ENCODE results near the gene PHF20.
"Not testable (repeated sequence)": the region's sequence is repeated elsewhere in the genome, so short reads cannot be mapped to it uniquely, and the experiment has no call there.

The PHF20 gene

DNA sequence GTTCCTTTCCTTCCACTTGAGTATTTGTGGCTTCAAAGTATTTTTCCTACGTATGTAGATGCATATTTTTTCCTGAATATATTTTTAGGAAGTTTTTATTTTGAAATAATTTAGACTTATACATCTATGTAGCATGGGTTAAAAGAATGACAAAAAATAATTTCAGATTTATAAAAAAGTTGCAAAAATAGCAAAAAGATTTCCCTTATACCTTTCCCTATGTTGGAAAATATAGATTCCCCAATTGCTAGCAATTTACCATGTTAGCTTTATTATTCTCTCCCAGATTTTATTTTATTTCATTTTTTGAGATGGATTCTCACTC lies 112.7 kb downstream of the PHF20 start:
- no peak for DNase-seq (ENCODE audit: low read depth in 2 of 2)

DNA sequence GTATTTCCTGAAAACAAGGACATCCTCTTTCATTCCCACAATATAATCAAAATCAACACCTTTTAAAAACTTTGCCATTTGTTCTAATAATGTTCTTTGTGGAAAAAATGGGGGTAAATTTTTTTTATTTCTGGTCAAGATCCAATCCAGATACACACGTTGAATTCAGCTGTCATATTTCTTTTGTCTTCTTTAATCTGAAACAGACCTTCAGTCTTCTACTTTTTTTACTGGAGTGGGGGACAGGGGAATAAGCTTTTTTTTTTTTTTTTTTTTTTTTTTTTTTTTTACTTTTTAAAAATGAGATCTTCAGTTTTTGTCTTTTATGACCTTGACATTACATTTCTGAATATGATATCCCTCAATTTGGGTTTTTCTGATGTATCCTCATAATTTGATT lies 113.4 kb downstream of the PHF20 start:
- no peak for DNase-seq (ENCODE audit: low read depth in 2 of 2)

DNA sequence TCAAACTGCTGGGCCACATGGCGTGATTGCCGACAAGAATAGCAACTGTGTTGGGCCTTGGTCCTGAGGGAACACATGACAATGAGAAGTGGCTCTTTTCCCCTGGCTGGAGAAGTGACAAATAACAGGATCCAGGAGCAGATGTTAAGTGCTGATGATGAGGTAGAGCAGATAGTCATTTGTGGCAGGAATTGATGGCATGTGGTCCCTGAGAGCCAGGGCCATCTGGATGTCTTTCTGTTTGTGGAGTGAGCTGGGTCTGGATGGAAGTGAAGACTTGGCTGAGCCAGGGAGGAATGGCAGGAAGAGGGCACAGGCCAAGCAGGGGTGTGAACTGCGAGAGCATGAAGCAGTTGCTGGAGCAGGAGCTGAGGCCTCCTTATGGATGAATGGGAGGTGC lies 114.7 kb downstream of the PHF20 start:
- DNase-seq (ENCODE audit: low read depth in 2 of 2), result no peak

DNA sequence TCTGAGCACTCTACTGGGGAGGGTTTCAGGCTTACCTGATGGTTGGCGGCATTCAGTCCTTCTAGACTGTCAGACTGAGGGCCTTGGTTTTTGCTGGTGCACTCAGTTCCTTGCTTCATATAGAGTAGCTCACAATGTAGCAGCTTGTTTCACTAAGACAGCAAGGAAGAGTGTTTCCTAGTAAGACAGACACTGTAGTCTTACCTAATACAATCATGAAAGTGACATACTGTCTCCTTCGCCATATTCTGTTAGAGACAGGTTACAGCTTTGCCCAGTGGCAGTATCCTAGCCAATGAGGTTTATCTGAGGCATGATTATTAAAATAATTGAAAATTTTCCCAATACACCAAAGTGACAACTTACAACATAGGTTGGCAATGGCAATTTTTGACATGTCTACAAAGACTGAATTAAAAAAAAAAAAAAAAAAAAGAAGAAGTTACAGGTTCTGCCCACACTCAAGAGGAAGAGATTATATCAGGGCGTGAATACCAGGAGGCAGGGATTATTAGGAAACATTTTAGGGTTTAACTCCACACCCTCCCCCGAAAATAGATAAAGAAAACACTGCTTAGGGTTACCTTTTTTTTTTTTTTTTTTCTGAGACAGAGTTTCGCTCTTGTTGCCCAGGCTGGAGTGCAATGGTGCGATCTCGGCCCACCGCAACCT lies 115.7 kb downstream of the PHF20 start:
- no peak for DNase-seq (ENCODE audit: low read depth in 2 of 2)

GRCh38 chr20:35888657-35889056 lies 116.8 kb downstream of the PHF20 start:
- no peak for DNase-seq (ENCODE audit: low read depth in 2 of 2)

DNA sequence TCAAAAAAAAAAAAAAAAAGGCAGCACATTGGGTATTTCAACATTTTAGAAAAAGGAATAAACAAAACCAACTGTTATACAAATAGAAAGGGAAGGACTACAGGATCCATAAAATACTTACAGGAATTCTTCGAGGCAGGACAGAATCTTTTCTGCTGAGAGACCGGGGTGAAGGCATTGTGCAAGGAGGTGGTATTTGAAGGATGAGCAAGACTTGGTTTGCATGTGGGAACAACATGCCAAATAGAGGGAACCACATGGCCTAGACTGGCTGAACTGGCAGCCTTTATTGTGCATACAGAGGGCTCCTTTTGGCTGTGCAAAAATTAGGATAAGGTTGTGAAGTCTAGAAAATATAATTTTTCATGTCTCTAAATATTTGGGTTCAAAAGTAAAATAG lies 119.6 kb downstream of the PHF20 start:
- peak; percentile 42 to 52 for DNase-seq (ENCODE audit: low read depth in 2 of 2)

DNA sequence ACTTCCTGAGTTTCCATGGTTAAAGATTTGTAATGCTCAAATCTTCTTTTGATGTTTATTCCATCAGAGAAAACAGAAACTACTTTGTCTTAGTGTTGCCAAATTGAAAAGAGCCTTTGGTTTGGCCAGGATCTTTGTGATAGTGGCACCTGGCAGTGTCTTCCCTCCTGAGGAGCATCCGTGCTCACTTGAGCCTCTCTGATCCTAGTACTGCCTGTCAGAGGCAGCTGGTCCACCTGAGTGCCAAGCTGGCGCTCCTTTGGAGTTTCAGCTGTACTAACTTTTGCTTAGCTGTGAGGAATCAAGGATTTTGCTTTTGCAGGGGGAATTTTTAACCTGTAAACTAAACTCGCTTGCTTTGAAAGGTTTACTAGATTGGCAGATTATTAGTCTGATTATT lies 121.1 kb downstream of the PHF20 start:
- DNase-seq (ENCODE audit: low read depth in 2 of 2), result no peak

- DNase-seq (ENCODE audit: low read depth in 2 of 2), result no peak
These were observed 122.1 kb downstream of the PHF20 start for GRCh38 chr20:35893942-35894341.

DNA sequence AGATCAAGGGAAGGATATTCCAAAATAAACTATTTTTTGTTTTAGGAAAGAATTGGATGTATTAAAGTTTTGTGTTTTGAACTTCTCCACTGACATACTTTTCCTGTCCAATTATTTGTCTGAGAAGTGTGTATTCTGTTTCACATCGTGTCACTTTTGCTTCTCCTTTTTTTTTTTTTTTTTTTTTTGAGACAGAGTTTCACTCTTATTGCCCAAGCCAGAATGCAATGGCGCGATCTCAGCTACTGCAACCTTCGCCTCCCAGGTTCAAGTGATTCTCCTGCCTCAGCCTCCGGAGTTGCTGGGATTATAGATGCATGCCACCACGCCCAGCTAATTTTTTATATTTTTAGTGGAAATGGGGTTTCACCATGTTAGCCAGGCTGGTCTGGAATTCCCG lies 123.7 kb downstream of the PHF20 start:
- not testable (repeated sequence) for DNase-seq (ENCODE audit: low read depth in 2 of 2)

DNA sequence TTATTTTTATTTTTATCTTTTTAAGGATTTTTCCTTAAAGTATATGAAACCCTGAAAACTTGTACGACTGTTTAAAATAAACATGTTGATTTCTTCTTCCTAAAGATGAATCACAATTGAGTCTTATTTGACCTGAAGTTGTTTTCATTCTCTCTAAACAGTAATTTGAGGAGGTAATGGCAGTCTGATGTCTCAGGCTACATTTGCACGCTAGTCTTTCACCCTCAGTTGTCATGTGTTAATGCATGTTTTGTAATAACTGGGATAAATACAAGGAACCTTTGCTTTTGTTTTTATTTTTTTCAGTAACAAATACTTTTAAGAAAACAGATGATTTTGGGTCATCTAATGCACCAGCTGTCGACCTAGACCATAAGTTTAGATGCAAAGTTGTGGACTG lies 127.2 kb downstream of the PHF20 start:
- no peak for DNase-seq (ENCODE audit: low read depth in 2 of 2)

- not testable (repeated sequence) for DNase-seq (ENCODE audit: low read depth in 2 of 2)
These were observed 129.4 kb downstream of the PHF20 start for GRCh38 chr20:35901230-35901629.

- DNase-seq (ENCODE audit: low read depth in 2 of 2), result peak; percentile 69 to 72
These were observed 130.1 kb downstream of the PHF20 start for GRCh38 chr20:35901678-35902544.

GRCh38 chr20:35902545-35902941 lies 130.7 kb downstream of the PHF20 start:
- no peak for DNase-seq (ENCODE audit: low read depth in 2 of 2)

- no peak for DNase-seq (ENCODE audit: low read depth in 2 of 2)
These were observed 132.0 kb downstream of the PHF20 start for GRCh38 chr20:35903843-35904242.

DNA sequence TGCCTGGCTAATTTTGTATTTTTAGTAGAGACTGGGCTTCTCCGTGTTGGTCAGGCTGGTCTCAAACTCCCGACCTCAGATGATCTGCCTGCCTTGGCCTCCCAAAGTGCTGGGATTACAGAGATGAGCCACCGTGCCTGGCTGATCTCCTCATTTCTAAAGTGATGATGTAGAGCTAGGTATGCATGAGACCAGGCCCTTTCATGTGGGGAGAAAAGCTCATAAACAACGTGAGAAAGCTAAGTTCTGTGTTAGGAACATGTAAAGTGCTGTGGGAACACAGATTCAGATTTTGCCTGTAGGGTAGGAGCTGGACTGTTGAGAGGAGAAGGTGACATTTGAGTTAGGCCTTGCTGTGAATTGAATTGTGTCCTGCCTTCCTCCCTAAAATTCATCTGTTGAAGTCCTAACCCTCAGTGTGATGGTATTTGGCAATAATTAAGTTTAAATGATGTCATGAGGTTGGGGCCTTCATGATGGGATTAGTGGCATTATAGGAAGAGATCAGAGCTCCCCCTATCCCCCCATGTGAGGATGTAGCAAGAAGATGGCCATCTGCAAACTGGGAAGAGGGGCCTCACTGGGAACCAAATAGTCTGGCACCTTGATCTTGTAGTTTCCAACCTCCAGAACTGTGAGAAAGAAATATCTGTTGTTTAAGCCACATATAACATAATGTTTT lies 133.3 kb downstream of the PHF20 start:
- no peak for DNase-seq (ENCODE audit: low read depth in 2 of 2)

DNA sequence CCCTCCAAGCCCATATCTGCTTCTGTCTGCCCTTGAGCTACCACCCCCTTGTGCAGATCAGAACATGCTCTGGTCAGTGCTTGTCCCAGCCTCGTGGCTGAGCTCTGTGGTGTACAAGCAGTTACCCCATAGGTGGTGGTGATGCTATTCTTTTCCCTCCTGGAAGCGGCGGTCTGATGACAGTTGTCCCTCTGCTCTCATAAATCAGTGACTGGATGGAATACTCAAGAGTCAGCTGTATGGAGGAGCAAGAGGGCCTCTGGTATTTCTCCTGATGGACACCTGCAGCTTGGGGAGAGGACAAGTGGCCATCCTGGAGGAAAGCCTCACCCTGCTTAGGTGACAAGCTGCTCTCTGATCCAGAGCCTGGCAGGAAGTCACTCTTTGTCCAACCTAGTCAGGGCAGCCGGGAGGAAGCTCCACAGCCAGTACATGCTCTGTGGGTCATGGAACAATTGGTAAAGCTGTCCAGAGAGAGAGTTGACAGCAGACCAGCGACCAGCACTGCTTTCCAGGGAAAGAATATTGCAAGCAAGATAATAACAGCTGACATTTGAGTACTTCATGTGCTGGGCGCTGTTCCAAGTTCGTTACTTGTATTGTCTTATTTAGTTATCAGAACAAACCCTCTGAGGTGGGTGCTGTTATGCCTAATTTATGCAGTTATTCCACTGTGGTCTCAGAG lies 135.3 kb downstream of the PHF20 start:
- no peak for DNase-seq (ENCODE audit: low read depth in 2 of 2)

- no peak for DNase-seq (ENCODE audit: low read depth in 2 of 2)
These were observed 136.2 kb downstream of the PHF20 start for GRCh38 chr20:35908007-35908406.

- no peak for DNase-seq (ENCODE audit: low read depth in 2 of 2)
These were observed 137.4 kb downstream of the PHF20 start for GRCh38 chr20:35909176-35909575.

DNA sequence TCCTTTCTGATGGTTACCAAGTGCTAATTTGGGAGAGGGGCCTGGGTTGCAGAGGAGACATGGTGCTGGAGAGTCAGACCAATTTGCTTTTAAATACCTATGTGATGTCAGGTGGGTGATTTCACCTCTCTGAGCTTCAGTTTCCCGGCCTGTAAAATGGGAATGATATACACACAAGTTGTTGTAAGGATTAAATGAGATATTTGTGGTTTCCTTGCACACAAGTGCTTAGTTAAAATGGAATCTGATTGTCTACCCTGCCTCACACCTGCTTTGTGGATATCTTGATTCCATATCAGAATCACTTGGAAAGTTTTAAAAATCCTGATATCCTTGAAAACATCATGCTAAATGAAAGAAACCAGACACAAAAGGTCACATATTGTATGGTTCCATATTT lies 138.0 kb downstream of the PHF20 start:
- no peak for DNase-seq (ENCODE audit: low read depth in 2 of 2)

DNA sequence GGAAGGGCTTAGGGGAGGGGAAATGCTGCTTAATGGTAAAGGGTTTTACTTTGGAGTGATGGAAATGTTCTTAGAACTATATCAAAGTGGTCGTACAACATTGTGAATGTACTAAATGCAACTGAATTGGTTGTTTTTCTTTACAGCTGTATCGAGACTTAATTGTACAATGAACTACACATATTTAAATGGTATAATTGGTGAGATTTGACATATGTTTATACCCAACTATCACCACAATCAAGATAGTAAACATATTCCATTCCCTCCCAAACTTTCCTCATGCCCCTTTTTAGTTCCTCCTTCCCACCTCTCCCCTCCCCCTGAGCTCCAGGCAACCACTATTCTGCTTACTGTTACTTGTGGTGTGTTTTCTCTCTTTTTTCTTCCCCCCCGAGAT lies 138.4 kb downstream of the PHF20 start:
- no peak for DNase-seq (ENCODE audit: low read depth in 2 of 2)

GRCh38 chr20:35912881-35913280 lies 141.1 kb downstream of the PHF20 start:
- DNase-seq (ENCODE audit: low read depth in 2 of 2), result no peak

DNA sequence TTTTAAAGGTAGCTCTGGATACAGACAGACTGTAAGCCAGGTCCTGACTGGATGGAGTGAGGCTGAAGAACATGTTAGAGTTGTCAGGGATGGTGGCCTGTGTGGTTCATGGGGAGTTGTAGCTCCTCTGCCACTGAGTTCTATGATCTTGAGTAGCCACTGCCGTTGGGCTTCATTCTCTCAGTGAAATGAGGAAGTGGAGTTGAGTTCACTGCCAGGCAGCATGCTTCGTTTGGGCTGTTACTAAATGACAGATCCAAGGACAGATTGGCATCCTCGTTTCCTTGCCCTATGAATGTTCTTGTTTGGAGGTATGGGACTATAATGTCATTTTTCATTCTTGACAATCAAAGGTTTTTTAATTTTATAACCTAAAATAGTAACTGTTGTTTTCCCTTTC lies 145.3 kb downstream of the PHF20 start:
- DNase-seq (ENCODE audit: low read depth in 2 of 2), result no peak

Measured in fibroblast of skin of left quadriceps (primary cell).